ENCODE data around the gene KLK6. TPM values are rescaled to one million over a fixed set of nuclear protein-coding genes. Genes with fewer than 3 reads are reported as not detected.

KLK6 gene
- polyA plus RNA-seq, 3 donors: not detected

DNA sequence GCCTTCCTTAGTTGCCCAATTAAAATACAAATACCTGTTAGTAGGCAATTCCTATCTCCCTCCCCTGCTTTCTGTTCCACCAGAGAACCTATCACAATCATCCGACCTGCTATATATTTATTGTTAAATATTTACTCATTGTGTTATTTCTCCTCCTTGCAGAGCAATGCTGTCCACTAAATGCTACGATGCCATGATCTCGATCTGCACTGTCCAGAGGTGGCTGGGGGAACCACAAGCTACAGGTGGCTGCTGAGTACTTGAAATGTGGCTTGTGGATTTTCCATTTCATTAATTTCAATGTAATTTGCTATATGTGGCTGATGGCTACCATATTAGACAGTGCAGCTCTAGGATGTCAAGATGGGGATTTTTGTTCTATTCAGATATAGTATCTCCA is 5.1 kb downstream of the KLK6 start:
- no peaks in the 10 kb centered on the region for H3K27me3 ChIP-seq (ENCODE audit: control insufficient read depth in 2 of 2, insufficient read depth in 2 of 2, low read length in 2 of 2)
- no peak overlapping the region for H3K4me2 ChIP-seq (replicated peaks; ENCODE audit: extremely low read depth, low read length, poor library complexity, severe bottlenecking)
- DNase-seq: no peak
- no peaks in the 10 kb centered on the region for H3K36me3 Mint-ChIP-seq
- H3K9ac ChIP-seq (ENCODE audit: insufficient read depth, low read length, poor library complexity, severe bottlenecking): no peak overlapping the region
- no peak overlapping the region for H2AFZ ChIP-seq (ENCODE audit: insufficient read depth, low read depth, low read length, poor library complexity, severe bottlenecking)
- TF ChIP-seq, protein P1, sequence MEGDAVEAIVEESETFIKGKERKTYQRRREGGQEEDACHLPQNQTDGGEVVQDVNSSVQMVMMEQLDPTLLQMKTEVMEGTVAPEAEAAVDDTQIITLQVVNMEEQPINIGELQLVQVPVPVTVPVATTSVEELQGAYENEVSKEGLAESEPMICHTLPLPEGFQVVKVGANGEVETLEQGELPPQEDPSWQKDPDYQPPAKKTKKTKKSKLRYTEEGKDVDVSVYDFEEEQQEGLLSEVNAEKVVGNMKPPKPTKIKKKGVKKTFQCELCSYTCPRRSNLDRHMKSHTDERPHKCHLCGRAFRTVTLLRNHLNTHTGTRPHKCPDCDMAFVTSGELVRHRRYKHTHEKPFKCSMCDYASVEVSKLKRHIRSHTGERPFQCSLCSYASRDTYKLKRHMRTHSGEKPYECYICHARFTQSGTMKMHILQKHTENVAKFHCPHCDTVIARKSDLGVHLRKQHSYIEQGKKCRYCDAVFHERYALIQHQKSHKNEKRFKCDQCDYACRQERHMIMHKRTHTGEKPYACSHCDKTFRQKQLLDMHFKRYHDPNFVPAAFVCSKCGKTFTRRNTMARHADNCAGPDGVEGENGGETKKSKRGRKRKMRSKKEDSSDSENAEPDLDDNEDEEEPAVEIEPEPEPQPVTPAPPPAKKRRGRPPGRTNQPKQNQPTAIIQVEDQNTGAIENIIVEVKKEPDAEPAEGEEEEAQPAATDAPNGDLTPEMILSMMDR (IDR thresholded peaks at IDR 0.05): no peak
- no peaks in the 10 kb centered on the region for H3K4me1 Mint-ChIP-seq
- H4K20me1 ChIP-seq (ENCODE audit: insufficient read depth, low read length): no peaks in the 10 kb centered on the region
- H3K27me3 Mint-ChIP-seq (ENCODE audit: low read depth in 3 of 3): peaks cover 3 to 14% (median 9%) of the 10 kb centered on the region in 3 donors
- intact Hi-C loops (cut with micrococcal nuclease): no loop called here
- H3K4me3 ChIP-seq (replicated peaks in 1 of 3; ENCODE audit: low read depth in 2 of 3, low read length in 3 of 3): no peak overlapping the region
- no peak overlapping the region for H3K27ac ChIP-seq (ENCODE audit: low read depth in 1 of 2, low read length in 2 of 2)
- no peak overlapping the region for H3K27ac Mint-ChIP-seq
- no peaks in the 10 kb centered on the region for H3K36me3 ChIP-seq (replicated peaks in 1 of 2; ENCODE audit: control insufficient read depth in 1 of 2, insufficient read depth in 2 of 2, low read length in 2 of 2)
- WGBS (ENCODE audit: insufficient coverage): no CpG with 5 or more reads among the region's 3 CpGs
- no peaks in the 10 kb centered on the region for H3K9me3 ChIP-seq (replicated peaks in 1 of 2; ENCODE audit: control insufficient read depth in 1 of 2, insufficient read depth in 1 of 2, low read length in 2 of 2)
- no peak overlapping the region for H3K4me3 Mint-ChIP-seq
- H3K4me1 ChIP-seq (ENCODE audit: control insufficient read depth in 1 of 2, insufficient read depth in 2 of 2, low read length in 2 of 2): no peaks in the 10 kb centered on the region
- no peaks in the 10 kb centered on the region for H3K79me2 ChIP-seq (ENCODE audit: insufficient read depth, low read length)
- peaks cover 1 to 16% (median 5%) of the 10 kb centered on the region in 7 donors for H3K9me3 Mint-ChIP-seq

DNA sequence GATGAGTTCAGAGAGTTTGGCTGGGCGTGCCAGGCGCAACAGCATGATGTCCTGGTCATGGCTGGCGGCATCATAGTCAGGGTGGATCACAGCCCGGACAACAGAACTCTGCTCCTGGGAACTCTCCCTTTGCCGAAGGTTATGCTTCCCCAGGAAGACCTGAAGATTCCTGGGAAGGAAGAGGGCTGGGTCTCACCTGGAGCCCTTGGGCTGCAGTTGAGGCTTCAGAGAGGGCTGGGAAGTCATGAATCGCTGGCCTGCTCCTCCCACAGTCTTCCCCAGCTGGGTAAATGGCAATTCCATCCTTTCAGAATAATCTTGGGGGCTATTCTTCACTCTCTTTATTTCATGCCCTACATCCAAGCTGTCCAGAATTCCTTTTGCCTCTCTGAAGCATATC is 6.0 kb downstream of the KLK6 start:
- Histone ChIP-seq H2AFZ (ENCODE audit: insufficient read depth, low read depth, low read length, poor library complexity, severe bottlenecking) (no peak overlapping the region), H3K27me3 (ENCODE audit: control insufficient read depth in 2 of 2, insufficient read depth in 2 of 2, low read length in 2 of 2) (no peaks in the 10 kb centered on the region), H4K20me1 (ENCODE audit: insufficient read depth, low read length) (no peaks in the 10 kb centered on the region), H3K4me3 (replicated peaks in 1 of 3; ENCODE audit: low read depth in 2 of 3, low read length in 3 of 3) (no peak overlapping the region), H3K9me3 (replicated peaks in 1 of 2; ENCODE audit: control insufficient read depth in 1 of 2, insufficient read depth in 1 of 2, low read length in 2 of 2) (no peaks in the 10 kb centered on the region), H3K4me2 (replicated peaks; ENCODE audit: extremely low read depth, low read length, poor library complexity, severe bottlenecking) (no peak overlapping the region), H3K79me2 (ENCODE audit: insufficient read depth, low read length) (no peaks in the 10 kb centered on the region), H3K27ac (ENCODE audit: low read depth in 1 of 2, low read length in 2 of 2) (no peak overlapping the region), H3K36me3 (replicated peaks in 1 of 2; ENCODE audit: control insufficient read depth in 1 of 2, insufficient read depth in 2 of 2, low read length in 2 of 2) (no peaks in the 10 kb centered on the region), H3K9ac (ENCODE audit: insufficient read depth, low read length, poor library complexity, severe bottlenecking) (no peak overlapping the region), H3K4me1 (ENCODE audit: control insufficient read depth in 1 of 2, insufficient read depth in 2 of 2, low read length in 2 of 2) (no peaks in the 10 kb centered on the region)
- no peak for DNase-seq
- Mint-ChIP-seq H3K27me3 (ENCODE audit: low read depth in 3 of 3) (peaks cover 3 to 12% (median 9%) of the 10 kb centered on the region in 3 donors), H3K9me3 (peaks cover 3 to 16% (median 5%) of the 10 kb centered on the region in 7 donors), H3K4me3 (no peak overlapping the region), H3K27ac (no peak overlapping the region), H3K4me1 (no peaks in the 10 kb centered on the region), H3K36me3 (no peaks in the 10 kb centered on the region)
- intact Hi-C loops (cut with micrococcal nuclease): no loop called here
- TF ChIP-seq, protein P1 (IDR thresholded peaks at IDR 0.05): no peak
- WGBS (ENCODE audit: insufficient coverage): 94% methylated on average over 6 of the region's 6 CpGs
